Endothelial cell (in vitro differentiated cells): ENCODE data around the gene DLX4. TPM values are rescaled to one million over a fixed set of nuclear protein-coding genes. Genes with fewer than 3 reads are reported as not detected.

Experiments
- DNase-seq: peaks from one replicate; pipeline ENCODE4 v3.0.0; 2021; ENCODE audit warnings: low spot score
- H3K27ac Mint-ChIP-seq: one replicate; pipeline ENCODE4 v1.8.0; 2021; ENCODE audit warnings: mixed read lengths, inconsistent platforms; ENCODE audit not compliant: unreplicated experiment
- H3K27me3 Mint-ChIP-seq: one replicate; pipeline ENCODE4 v1.8.0; 2021; ENCODE audit warnings: mild to moderate bottlenecking, moderate library complexity, mixed read lengths, inconsistent platforms; ENCODE audit not compliant: unreplicated experiment
- H3K36me3 Mint-ChIP-seq: one replicate; pipeline ENCODE4 v1.8.0; 2021; ENCODE audit warnings: mild to moderate bottlenecking, low read depth, mixed read lengths, inconsistent platforms; ENCODE audit not compliant: unreplicated experiment
- H3K4me1 Mint-ChIP-seq: one replicate; pipeline ENCODE4 v1.8.0; 2021; ENCODE audit warnings: mild to moderate bottlenecking, mixed read lengths, inconsistent platforms; ENCODE audit not compliant: unreplicated experiment
- H3K4me3 Mint-ChIP-seq: one replicate; pipeline ENCODE4 v1.8.0; 2021; ENCODE audit warnings: mild to moderate bottlenecking, mixed read lengths, inconsistent platforms; ENCODE audit not compliant: unreplicated experiment
- H3K9me3 Mint-ChIP-seq: one replicate; pipeline ENCODE4 v1.8.0; 2021; ENCODE audit warnings: mixed read lengths, inconsistent platforms; ENCODE audit not compliant: unreplicated experiment
- total RNA-seq: library from RNA; stranded (reverse); fragmentation: NEBNext Ultra II Directional; extraction: Animal tissue kit (Norgen Biotek cat#: 25700); gene quantifications from one replicate; pipeline ENCODE4 v1.2.1, GENCODE V29; 2021; ENCODE audit not compliant: unreplicated experiment
- TF ChIP-seq, protein P1 (sequence below): fragments of 200-600 bp; sonication (generic); IDR thresholded peaks from one replicate; pipeline ENCODE4 v1.5.0; 2021; ENCODE audit warnings: antibody characterized with exemption; ENCODE audit not compliant: unreplicated experiment

DLX4 gene
- total RNA-seq, 1 donor from 2014 or later, result 0.36 TPM

DNA sequence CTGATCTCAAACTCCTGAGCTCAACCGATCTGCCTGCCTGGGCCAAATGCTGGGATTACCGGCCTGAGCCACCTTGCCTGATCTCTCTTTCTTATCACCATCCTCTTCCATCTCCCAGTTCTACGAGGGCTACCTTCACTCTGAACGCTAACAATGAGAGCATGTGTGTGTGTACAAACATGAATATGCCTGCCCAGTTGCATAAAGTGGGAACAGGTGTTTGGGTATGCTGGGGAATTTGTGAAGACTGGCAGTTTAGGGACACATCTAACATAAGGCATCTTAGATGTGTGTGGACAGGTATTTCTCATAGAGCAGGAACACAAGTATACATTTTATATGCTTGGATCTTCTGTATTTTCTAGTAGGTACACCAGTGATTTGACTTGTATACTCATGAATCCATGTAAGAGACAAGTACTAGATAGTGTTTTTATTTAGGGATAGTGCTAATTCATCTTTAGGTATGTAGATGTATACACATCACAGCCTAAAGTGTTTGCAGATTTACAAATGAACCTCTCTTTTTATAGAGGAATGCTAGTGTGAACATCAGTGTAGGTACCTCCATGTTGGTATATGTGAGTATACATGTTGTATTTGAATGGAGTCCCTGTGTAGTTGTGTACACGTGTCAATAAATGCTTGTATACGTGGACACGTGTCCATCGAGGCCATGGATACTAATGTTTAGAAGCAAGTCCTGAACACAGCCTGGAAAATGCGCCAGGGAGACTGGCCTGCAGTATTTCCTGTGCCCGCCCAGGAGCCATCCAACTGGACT is 1.2 kb upstream of the DLX4 start:
- Mint-ChIP-seq H3K27ac (no peak overlapping the region), H3K4me1 (peaks cover 22% of the 10 kb centered on the region), H3K36me3 (peaks cover 6% of the 10 kb centered on the region), H3K27me3 (peaks cover 58% of the 10 kb centered on the region), H3K9me3 (no peaks in the 10 kb centered on the region), H3K4me3 (peak overlapping the region; percentile 62)
- TF ChIP-seq, protein P1, sequence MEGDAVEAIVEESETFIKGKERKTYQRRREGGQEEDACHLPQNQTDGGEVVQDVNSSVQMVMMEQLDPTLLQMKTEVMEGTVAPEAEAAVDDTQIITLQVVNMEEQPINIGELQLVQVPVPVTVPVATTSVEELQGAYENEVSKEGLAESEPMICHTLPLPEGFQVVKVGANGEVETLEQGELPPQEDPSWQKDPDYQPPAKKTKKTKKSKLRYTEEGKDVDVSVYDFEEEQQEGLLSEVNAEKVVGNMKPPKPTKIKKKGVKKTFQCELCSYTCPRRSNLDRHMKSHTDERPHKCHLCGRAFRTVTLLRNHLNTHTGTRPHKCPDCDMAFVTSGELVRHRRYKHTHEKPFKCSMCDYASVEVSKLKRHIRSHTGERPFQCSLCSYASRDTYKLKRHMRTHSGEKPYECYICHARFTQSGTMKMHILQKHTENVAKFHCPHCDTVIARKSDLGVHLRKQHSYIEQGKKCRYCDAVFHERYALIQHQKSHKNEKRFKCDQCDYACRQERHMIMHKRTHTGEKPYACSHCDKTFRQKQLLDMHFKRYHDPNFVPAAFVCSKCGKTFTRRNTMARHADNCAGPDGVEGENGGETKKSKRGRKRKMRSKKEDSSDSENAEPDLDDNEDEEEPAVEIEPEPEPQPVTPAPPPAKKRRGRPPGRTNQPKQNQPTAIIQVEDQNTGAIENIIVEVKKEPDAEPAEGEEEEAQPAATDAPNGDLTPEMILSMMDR, result no peak
- DNase-seq, result no peak

- TF ChIP-seq, protein P1, result no peak
- H3K9me3 Mint-ChIP-seq, result no peaks in the 10 kb centered on the region
- peak; percentile 68 for DNase-seq
- peak overlapping the region; percentile 86 for H3K4me3 Mint-ChIP-seq
- H3K36me3 Mint-ChIP-seq, result peaks cover 6% of the 10 kb centered on the region
- peaks cover 59% of the 10 kb centered on the region for H3K27me3 Mint-ChIP-seq
- peaks cover 18% of the 10 kb centered on the region for H3K4me1 Mint-ChIP-seq
- H3K27ac Mint-ChIP-seq, result no peak overlapping the region
Observed at GRCh38 chr17:49968405-49969133, 421 bp upstream of the DLX4 start.

- no peak overlapping the region for H3K4me3 Mint-ChIP-seq
- no peak overlapping the region for H3K27ac Mint-ChIP-seq
- H3K36me3 Mint-ChIP-seq, result peaks cover 6% of the 10 kb centered on the region
- peaks cover 7% of the 10 kb centered on the region for H3K4me1 Mint-ChIP-seq
- TF ChIP-seq, protein P1, result no peak
- no peak for DNase-seq
- no peaks in the 10 kb centered on the region for H3K9me3 Mint-ChIP-seq
- H3K27me3 Mint-ChIP-seq, result peaks cover 54% of the 10 kb centered on the region
Observed at GRCh38 chr17:49969795-49970389, 902 bp downstream of the DLX4 start.

- no peak overlapping the region for H3K27ac Mint-ChIP-seq
- H3K4me1 Mint-ChIP-seq, result peaks cover 3% of the 10 kb centered on the region
- no peak overlapping the region for H3K4me3 Mint-ChIP-seq
- TF ChIP-seq, protein P1, result no peak
- H3K27me3 Mint-ChIP-seq, result peaks cover 49% of the 10 kb centered on the region
- peaks cover 6% of the 10 kb centered on the region for H3K36me3 Mint-ChIP-seq
- no peaks in the 10 kb centered on the region for H3K9me3 Mint-ChIP-seq
- no peak for DNase-seq
Observed at GRCh38 chr17:49970498-49970897, 1.5 kb downstream of the DLX4 start.
